HG03520 (cell line): ENCODE data around the gene EML2.
"Not testable (repeated sequence)": the region's sequence is repeated elsewhere in the genome, so short reads cannot be mapped to it uniquely, and the experiment has no call there.

Experiments
- ATAC-seq: cut with Tn5 transposase; IDR thresholded peaks from one replicate; pipeline ENCODE4 v1.9.1; 2021; ENCODE audit warnings: mild to moderate bottlenecking, moderate library complexity; ENCODE audit not compliant: unreplicated experiment

Gene EML2

DNA sequence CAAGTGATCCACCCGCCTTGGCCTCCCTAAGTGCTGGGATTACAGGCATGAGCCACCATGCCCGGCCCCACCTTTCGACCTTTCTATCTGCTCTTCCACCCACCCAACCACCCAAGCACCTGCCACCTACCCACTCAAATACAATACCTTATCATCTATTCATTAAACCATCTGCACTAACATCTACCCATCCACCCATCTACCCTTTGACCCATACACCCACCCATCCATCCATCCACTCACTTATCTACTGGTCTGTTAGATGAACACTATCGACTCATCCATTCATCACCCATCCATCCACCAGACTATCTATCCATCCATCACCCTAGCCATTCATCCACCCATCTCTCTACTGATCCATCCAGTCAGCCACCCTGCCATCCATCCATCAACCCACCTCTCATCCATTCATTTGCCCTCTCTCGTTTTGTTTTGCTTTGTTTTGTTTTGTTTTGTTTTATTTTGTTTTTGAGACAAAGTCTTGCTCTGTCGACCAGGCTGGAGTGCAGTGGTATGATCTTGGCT lies 17.2 kb downstream of the EML2 start:
- ATAC-seq, result no peak

DNA sequence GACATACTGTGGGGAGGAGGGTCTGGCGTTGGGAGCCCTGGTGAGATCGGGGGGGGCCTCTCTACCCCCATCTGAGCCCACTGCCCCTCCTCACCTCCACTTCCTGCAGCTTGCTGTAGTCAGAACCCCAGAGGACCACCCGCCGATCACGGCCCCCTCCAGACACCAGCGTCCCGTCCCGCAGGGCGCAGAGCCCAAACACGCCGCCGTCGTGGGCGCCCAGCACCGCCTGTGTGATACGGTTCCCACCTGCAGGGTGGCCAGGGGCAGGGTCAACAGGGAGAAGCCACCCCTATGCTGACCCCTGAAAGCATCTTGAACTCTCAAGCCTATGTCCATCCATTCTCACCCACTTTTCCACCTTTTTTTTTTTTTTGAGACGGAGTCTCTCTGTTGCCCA lies 17.8 kb downstream of the EML2 start:
- no peak for ATAC-seq

DNA sequence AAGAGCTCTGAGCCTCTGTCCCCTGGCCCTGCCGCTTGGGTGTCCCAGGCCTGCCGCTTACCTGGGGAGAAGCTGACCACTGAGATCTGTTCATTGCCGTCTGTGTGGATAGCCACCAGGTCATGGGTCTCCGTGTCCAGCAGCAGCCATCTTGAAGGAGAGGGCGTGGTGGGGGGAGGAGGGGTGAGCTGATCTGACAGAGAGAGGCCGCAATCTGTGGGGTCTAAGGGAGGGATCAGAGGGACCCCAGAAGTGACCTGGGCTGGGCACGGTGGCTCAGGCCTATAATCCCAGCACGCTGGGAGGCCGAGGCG lies 22.5 kb downstream of the EML2 start:
- ATAC-seq, result no peak

DNA sequence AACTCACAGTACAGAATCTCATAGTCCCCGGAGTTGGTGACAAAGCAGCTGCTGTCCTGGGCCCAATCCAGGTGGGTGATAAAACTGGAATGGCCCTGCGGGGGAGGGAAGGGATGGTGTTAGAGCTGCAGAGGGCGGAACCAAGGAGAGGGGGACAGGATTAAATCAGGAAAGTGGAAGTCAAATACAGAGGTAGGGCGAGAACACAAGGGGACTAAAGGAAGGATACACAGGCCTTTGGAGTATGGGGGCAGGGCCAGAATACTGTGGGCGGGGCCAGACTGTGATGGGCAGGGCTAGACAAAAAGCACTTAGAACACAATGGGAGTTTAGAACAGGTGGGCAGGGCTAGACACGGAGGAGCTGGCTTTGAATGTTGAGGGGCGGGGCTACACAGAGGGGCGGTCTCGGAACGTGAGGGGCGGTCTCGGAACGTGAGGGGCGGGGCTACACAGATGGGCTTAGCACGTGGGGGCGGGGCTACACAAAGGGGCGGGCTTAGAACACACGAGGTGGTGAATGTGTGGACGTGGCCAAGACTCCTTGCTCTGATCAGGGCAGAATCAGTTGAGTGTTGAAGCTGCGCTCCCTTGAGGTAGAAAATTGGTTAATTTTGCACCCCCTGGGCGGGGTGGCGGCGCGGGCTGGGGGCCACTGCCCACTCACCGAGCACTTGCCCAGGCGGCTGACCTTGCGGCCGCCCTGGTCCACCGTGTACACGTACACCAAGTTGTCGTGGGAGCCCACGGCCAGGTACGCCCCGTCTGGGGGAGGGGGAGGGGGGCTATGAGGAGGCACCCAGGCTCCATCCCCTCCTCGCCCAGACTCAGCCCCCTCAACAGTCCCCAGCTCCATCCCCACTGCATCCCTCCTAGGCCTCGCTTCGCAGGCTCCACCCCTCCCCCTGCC lies 23.1 kb downstream of the EML2 start:
- no peak for ATAC-seq

DNA sequence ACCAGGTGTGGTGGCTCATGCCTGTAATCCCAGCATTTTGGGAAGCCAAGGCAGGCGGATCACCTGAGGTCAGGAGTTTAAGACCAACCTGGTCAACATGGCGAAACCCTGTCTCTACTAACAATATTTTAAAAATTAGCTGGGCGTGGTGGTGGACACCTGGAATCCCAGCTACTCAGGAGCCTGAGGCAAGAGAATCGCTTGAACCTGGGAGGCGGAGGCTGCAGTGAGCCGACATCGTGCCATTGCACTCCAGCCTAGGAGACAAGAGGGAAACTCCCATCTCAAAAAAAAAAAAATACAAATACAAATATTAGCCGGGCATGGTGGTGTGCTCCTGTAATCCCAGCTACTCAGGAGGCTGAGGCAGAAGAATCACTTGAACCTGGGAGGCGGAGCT lies 24.1 kb downstream of the EML2 start:
- ATAC-seq, result not testable (repeated sequence)

DNA sequence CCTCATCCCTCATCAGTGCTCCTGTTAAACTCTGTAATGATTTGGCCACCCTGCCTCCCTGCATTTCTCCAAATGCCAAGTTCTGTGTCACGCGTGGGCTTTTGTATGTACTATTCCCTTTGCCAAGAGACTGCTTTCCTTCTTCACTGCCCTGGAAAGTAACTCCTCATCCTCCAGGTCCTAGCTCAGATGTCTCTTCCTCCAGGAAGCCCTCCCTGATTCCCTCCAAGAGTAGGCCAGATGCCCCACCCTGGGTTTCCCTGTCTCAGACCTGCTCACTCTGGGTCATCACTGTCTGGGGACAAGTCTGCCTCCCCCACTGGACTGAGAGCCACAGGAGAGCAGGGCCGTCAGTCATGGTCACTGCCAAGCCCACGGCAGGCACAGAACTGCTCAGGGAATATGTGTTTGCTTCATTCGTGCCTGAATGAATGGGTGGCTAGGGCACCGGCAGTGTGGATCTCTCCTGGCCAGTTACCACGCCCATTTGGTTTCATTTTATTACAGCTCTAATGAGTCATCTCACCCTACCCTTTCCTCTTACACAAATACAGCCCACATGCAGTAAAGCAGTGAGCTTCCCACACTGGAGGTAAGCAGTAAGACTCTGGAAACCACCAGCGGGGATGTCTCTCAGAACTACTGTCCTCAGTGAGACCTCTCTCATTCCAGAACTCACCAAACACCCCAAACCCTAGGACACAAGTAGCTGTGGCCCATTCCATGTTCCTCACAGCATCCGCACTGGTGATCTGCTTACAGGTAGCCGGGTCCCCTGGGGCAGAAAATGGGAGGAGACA lies 25.1 kb downstream of the EML2 start:
- no peak for ATAC-seq

DNA sequence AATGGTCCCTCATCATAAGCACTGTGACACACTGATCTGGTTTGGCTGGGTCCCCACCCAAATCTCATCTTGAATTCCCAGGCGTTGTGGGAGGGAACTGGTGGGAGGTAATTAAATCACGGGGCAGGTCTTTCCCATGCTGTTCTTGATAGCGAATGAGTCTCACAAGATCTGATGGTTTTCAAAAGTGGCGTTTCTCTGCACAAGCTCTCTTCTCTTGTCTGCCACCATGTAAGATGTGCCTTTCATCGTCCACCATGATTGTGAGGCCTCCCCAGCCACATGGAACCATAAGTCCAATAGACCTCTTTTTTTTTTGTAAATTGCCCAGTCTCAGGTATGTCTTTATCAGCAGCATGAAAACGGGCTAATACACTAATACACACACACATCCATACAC lies 30.2 kb downstream of the EML2 start:
- ATAC-seq, result no peak

DNA sequence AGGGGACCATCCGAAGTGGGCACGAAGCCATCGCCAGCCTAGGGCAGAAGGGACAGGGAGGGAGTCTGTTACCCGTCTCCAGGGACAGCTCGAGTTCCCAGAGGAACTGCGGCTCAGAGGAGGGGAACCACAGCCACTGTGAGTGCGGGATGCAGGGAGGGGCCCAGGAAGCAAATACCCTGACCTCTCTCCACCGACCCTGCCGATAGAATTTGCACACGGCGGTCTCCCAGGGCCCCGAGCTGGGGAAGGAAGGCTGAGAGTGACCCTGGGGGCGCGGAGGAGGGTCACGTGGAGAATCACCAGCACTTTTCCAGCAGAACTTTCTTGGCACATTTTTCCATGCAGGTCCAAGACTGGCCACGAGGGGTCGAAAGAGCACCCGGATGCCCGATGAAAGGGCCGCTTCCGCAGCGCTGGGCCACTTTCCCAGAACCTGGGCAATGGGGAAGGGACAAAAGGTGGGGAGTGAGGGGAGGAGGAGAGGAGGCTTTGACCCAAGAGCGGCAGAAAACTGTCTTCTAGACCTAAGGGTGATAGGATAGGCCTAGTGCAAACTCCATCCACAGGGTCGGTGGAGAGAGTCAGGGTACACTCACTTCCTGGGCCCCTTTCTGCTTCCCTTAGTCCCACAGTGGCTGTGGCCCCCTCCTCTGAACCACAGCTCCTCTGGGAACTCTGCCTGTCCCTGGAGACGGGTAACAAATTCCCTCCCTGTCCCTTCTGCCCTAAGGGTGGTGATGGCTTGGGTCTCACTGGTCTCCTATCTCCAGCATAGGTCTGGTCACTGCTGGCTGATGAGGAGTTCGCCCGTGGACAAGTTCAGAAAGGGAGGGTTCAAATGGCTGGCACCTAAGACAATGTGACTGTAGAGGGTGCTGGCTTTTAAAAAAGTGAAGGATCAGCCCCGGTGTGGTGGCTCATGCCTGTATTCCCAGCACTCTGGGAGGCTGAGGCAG lies 31.8 kb downstream of the EML2 start:
- ATAC-seq, result no peak

DNA sequence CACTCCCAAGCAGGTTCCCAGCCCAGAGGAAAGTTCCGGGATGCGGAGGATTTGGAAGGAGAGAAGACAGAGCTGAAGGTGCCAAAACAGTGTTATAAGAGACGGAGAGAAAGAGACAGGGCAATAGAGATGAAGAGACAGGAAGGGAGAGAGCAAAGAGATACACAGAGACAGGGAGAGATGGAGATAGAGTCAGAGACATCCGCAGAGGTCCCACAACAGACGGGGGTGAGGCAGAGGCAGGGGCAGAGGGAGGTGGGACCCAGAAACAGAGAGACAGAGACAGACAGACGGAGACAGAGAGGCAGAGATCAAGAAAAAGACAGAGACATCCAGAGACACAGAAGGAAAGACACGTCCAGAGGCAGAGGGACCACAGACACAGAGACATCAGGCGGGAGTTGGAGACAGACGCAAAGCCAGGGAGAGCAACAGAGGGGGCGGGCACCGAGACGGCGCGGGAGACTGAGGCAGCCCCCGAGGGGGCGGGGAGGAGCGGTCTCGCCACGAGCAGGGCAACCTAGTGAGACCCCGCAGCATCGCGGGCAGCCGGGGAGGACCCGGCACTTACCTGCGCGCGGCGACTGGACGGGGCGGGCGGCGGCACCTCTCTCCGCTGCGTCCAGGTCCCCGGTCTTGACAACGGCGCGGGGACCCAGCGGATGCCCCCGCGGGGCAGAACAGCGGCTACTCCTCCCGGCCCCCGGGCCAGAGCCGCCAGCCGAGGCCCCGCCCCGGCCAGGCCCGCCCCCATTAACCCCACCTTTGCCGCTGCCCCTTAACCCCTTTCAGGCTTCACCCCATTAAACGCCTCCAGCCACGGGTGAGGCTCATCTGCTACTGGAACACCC lies 37.4 kb downstream of the EML2 start, which contains the start of gene GPR4:
Gene GPR4, minus strand, starts transcription at position 689 of the 851 bp plus-strand sequence. CDS start 10,346 bp downstream, outside the sequence.
- no peak for ATAC-seq

DNA sequence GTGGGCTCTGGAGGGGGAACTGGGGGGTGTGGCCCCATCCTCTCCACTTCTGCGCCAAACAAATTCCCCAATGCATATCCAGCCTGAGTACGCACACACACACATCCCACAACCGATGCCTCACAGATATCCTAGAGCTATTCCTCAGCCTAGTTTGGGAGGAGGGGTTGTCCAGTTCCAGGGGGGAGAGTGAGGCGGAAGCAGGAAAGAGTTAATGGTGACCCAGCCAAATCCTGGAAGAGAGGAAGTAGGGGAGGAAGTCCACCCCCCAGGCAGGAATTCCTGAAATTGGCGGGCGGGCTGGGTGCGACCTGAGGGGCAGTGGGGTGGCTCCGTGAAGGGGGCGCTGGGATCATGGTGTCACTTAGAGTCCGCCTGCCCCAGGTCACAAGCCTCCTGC lies 38.1 kb downstream of the EML2 start:
- no peak for ATAC-seq

DNA sequence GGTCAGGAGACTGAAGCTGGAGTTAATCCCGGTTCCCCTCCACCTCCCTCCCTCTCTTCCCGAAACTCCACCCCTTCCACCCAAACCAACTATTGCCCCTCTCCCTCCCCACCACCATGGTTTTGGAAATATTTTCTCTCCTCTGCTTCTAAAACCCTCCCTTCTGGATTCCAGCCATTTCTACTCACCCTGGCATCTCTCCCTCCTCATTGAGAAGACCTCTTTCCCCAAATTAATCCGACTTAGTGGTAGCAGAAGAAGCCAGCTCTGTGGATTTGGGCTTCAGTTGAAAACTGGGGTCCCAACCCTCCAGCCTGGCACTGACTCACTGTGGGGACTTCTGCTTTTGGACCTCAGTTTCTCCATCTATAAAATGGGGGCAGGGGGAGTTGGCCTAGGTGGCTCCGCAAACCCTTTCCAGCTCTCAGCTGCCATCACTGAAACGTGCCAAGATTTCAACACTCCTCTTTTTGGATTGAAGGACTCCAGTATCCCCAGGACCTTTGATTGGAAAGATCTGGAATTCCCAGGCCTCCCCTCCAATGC lies 38.8 kb downstream of the EML2 start:
- ATAC-seq, result no peak

DNA sequence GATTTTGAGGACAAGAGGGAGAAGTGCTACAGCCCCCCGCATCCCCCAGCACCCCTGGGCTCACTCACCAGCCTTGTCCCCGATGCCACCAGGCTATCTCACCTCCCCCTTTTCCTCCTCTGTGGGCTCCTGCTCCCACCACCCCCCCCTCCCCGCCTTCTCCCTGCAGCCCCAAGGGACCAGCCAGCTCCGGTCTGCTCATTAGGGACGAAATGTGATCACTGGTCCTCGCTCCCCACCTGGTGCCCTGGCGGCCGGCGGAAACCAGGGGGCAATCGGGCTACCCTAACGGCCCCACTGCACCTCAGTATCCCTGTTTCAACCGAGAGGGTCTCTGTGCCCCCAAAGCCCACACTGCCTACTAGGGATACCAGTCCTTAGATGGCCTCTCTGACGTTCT lies 39.9 kb downstream of the EML2 start:
- ATAC-seq, result no peak

DNA sequence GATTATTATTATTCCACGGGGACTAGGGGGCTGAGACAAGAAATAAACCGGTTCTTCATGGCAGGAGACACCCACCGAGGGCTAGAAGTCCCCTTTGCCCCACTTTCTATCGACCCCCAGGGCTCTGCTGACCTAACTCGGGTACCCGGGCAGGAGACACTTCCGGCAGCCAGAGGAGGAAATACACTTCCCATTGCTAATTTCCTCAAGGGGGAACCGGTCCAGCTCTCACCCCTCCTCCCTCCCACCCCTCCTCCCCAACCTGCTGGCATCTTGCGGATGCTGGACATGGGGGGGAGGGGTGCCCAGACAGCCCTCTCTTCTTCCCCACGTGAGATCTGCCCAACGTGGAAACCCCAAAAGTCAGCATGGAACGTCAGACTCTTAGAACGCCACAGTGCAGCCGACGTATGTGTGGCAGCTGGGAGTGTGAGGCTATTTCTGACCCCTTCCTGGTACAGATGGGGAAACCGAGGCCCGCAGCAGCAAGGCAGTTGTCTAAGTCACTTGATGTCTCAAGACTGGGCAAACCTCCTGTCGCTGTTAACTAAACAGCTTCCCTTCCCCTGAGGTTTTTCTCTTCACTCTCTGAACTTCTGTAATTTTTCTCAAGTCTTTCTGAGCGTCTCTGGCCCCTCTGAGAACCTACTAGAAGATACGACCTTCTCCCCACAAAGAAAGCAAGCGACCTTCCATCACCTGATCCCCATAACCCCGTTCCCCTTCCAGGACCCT lies 40.8 kb downstream of the EML2 start:
- no peak for ATAC-seq

DNA sequence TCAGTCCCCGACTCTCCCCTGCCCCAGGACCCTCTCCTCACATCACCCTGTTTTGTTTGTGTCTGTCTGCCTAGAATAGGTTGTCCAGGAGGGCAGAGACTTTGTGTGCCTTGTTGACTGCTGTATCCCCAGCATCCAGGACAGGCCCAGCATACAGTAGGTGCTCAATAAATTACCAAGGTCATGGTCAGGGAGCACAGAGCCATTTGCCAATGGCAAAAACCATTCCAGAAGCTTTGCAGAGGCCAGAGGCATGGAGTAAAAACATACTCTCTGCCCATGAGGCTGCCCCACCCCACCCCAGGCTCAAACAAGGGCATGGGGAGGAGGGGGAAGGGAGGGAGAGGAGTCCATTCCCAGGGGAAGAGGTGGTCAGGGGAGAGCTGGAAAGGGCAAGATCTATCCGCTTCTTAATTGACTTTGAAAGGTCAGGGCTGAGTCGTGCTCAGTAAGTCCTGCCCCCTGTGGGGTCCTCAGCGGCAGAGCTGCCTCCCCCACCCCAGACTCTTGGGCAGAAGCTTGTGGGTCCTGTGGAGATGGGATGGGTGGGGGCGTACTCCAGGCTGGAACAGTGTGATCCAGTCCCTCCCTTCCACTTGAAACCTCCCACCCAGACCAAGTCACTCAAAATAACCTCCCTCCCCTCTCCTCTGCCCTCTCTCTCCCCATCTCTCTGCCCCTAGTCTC lies 41.6 kb downstream of the EML2 start:
- no peak for ATAC-seq

DNA sequence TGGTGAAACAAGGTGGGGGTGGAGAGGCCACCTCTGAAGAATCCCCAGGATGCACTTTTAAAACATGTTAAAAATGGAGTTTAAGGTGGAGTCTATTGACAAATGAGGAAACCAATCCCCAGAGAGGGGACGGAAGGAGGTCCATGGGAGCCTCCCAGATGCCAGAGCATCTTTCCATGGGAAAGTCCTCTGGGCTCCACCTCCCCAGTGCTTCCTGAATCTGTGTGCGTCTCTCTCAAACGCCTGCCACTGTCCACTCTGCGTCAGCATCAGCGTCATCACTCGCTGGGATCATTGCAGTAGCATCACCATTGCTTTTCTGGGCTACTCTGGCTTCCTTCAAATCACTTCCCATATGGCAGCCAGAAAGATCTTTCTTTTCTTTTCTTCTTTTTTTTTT lies 43.4 kb downstream of the EML2 start:
- no peak for ATAC-seq

DNA sequence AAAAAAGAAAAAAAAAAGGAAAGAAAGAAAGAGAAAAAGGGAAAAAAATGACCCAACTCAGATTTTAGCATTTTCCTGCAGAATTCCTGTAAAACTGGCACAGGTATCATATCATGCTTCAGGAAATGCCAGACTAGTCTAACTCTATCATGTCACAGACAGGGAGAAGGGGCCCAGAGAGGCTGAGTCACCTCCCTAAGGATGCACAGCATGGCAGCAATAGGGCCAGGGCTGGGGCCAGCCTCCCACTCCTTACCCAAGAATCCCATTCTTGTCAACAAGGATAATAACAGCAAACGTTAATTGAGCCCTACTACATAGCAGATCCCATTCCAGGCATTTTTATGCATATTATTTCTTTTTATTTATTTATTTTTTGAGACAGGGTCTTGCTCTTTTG lies 45.7 kb downstream of the EML2 start:
- no peak for ATAC-seq

DNA sequence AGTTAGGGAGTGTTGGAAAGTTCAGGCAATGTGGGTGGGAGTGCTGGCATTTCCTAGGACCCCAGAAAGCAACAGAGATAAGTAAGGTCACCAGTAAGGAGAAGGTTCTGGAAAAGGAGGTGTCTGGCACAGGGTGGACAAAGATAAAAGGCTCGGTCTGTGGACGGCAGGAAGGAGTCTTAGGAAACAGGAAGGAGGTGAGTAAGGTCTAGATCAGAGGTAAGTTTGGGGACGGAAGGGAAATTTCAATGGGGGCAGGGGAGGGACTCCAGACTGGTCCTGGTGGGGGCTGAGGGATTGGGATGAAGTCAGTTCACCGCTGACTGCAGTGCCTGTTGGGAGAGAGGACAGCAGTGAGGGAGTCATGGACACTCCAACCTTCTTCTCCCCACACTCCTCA lies 46.8 kb downstream of the EML2 start:
- ATAC-seq, result no peak

DNA sequence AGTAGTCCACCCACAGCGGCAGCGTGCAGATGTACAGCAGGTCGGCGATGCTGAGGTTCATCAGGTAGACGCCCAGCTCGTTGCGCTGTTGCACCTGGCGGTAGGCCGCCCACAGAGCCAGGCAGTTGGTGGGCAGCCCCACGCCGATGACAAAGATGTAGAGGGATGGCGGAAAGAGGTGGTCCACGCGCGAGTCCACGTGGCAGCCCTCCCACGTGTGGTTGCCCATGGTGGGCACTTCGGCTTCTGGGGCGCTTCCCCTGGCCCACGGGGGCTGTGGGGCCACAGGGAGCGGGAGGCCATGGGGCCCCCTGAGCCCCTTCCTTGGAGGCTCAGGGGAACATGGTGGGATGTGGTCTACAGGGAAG lies 47.6 kb downstream of the EML2 start:
- no peak for ATAC-seq
